WERI-Rb-1 (cell line): Measurements from ENCODE around the gene CSNK1D.
A peak's percentile ranks its signal among the peaks of the same experiment; 100 is the strongest.

Experiments used
- DNase-seq: peaks from one replicate; pipeline ENCODE4 v3.0.0-alpha.2; 2020
- H3K27ac ChIP-seq: fragments of 250-450 bp; sonication (Bioruptor Pico); 2 replicates; pipeline ENCODE4 v1.5.1; 2020; ENCODE audit warnings: mild to moderate bottlenecking, moderate library complexity
- H3K27me3 ChIP-seq: fragments of 250-450 bp; sonication (Bioruptor Pico); 2 replicates; pipeline ENCODE4 v1.5.1; 2021; ENCODE audit warnings: mild to moderate bottlenecking, low read depth, moderate library complexity; ENCODE audit not compliant: insufficient read depth, severe bottlenecking
- H3K36me3 ChIP-seq: fragments of 250-450 bp; sonication (Bioruptor Pico); 2 replicates; pipeline ENCODE4 v1.5.1; 2020; ENCODE audit warnings: mild to moderate bottlenecking, moderate library complexity
- H3K4me3 ChIP-seq: 2 replicates; pipeline ENCODE4 v1.5.1; 2011; ENCODE audit warnings: low read depth, mild to moderate bottlenecking, control low read depth, low read length
- H3K9me3 ChIP-seq: fragments of 250-450 bp; sonication (Bioruptor Pico); 2 replicates; pipeline ENCODE4 v1.5.1; 2021; ENCODE audit warnings: mild to moderate bottlenecking, moderate library complexity; ENCODE audit not compliant: severe bottlenecking
- CTCF ChIP-seq: IDR thresholded peaks from 2 replicates; pipeline ENCODE4 v1.5.1; 2011; ENCODE audit warnings: low read depth, mild to moderate bottlenecking, control low read depth, inconsistent platforms, low read length

CSNK1D gene

DNA sequence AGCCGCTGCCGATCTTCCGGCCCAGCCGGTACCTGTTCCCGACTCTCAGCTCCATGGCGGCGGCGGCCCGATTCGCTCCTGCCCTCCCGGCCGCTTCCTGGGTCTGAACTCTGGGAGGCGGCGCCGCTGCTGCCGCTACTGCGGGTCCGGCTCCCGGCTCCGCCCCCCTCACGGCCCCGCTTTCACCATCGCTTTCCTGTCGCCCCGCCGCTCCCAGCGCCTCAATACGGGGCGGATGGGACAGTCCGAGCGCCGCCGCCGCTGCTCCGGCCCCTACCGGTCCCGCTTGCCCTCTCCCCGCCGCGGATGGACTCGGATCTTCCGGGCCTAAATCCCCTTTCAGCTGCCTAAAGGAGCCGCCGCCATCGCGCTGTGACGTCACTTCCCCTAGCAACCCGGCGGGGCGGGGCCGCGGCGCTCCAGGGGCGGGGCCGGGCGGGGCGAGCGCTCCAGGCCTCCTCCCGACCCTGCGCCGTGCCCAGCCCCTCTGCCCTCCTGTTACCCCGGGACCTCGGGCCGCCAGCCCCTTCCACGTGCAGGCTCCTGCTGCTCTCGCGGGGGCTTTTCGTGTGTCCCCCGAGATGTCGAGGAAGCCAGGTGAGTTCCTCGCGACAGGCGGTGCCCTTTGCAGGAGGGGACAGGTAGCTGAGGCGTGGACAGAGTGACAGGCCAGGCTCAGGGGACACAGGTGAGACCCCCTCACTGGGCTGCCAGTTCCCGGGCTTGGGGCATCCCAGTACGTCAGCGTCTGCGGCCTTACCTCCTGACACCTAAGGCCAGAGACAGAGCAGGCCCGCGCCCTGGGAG is at the start of gene CSNK1D:
TSS of gene CSNK1D (minus strand) at position 374 of the 807 bp plus-strand sequence. CDS start at position 55, 319 bp downstream.
- peak; percentile 96 for DNase-seq
- H3K9me3 ChIP-seq, result no peaks in the 10 kb centered on the region
- H3K27me3 ChIP-seq, result no peaks in the 10 kb centered on the region
- no peak for TF ChIP-seq CTCF
- H3K36me3 ChIP-seq, result peaks cover 45% of the 10 kb centered on the region
- peak within 1 kb of the TSS; percentile 99 for H3K27ac ChIP-seq
- peak within 1 kb of the TSS; percentile 79 for H3K4me3 ChIP-seq

- no peak for TF ChIP-seq CTCF
- no peak for DNase-seq
- H3K36me3 ChIP-seq, result no peaks in the 10 kb centered on the region
- H3K9me3 ChIP-seq, result peaks cover 7% of the 10 kb centered on the region
- H3K27me3 ChIP-seq, result peaks cover 3% of the 10 kb centered on the region
- no peak overlapping the region for H3K4me3 ChIP-seq
- no peak overlapping the region for H3K27ac ChIP-seq
These were observed 49.3 kb upstream of the CSNK1D start for GRCh38 chr17:82322526-82323453.

GRCh38 chr17:82321947-82322466 is 48.5 kb upstream of the CSNK1D start:
- no peak for TF ChIP-seq CTCF

DNA sequence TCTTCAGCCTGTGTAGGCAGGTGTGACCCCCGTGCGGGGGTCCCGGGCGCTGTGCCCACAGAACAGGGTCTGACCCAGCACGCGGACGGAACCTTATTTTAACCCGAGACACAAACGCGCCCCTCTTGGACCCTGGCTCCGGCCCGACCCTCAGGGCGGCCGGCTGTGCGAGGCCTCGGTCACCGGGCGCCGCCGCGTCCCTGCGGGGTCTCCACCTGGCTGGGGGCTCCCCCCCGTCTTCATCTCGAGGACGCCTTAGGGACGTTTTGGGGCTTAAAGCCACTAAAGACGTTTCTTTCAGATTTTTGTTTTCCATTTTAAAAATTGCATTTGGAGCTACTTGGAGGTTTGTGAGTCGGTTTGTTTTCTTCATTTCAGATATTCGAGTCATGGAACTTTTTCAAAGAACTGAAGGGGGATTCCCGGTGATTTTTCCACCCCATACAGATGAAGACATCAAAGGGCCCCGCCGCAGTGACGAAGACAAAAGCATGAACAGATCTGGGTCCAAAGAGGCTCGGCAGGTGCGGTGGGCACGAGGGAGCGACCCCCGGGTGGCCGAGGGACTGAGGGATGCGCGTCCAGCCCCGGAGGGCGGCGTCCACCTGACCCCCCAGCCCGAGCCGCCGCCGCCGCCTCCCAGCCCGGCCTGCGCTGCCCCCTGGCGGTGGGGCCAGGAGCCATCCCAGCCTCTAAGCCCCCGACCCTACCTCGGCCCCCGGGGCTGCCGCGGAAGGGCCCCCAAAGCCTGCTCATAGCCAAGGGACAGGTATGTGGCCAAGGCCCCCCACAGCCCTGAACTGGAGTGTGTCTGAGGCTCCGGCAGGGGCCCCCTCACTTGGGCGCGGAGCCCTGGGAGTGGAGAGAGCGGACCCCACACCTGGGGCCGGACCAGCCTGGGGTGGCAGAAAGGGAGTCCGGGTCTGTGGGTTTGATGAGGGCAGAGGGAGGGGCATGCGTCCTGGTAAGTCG is 47.7 kb upstream of the CSNK1D start:
- DNase-seq, result peak; percentile 58

More at GRCh38 chr17:82321947-82322466, 48.5 kb upstream of the CSNK1D start:
- Histone ChIP-seq H3K36me3 (no peaks in the 10 kb centered on the region), H3K4me3 (no peak overlapping the region), H3K9me3 (peaks cover 7% of the 10 kb centered on the region), H3K27me3 (peaks cover 3% of the 10 kb centered on the region), H3K27ac (no peak overlapping the region)
- no peak for DNase-seq

More for the DNA sequence above, 47.7 kb upstream of the CSNK1D start:
- Histone ChIP-seq H3K27me3 (peaks cover 3% of the 10 kb centered on the region), H3K9me3 (peaks cover 7% of the 10 kb centered on the region), H3K4me3 (no peak overlapping the region), H3K36me3 (no peaks in the 10 kb centered on the region), H3K27ac (no peak overlapping the region)
- peak; percentile 88 for TF ChIP-seq CTCF
